Panc1 (cell line): Measurements from ENCODE around the gene PARD3. TPM values are rescaled to one million over a fixed set of nuclear protein-coding genes. Genes with fewer than 3 reads are reported as not detected.

Source experiments
- ATAC-seq: fragments of 200-7000 bp; cut with Tn5 transposase; 2 replicates; pipeline ENCODE4 v1.9.1; 2020; ENCODE audit warnings: mild to moderate bottlenecking, moderate library complexity
- BruUV-seq: library from RNA; stranded (reverse); fragments of 400-500 nt; replicated peaks from 2 replicates; lab custom pipeline; 2021; lab: Mats Ljungman, UMichigan
- CTCF ChIA-PET: fragments of 300-600 bp; sonication (Branson Sonifier 250); formaldehyde crosslinking; loops from one replicate; lab custom pipeline; 2022; ENCODE audit warnings: antibody characterized with exemption; lab: Charles Lee
- POLR2A ChIA-PET: fragments of 300-600 bp; sonication (Branson Sonifier 250); formaldehyde crosslinking; loops from one replicate; lab custom pipeline; 2022; ENCODE audit warnings: antibody characterized with exemption; lab: Charles Lee
- DNase-seq: peaks from one replicate; pipeline ENCODE4 v3.0.0-alpha.2; 2010; ENCODE audit warnings: low read depth, low spot score
- H3K27ac ChIP-seq: 2 replicates; pipeline ENCODE4 v1.5.1; 2011; ENCODE audit warnings: mild to moderate bottlenecking, low read length, inconsistent platforms
- H3K27me3 ChIP-seq: fragments of 200-500 bp; sonication (Bioruptor generic); 2 replicates; pipeline ENCODE4 v1.6.0; 2014; ENCODE audit warnings: low read length, inconsistent platforms; ENCODE audit not compliant: control insufficient read depth, insufficient read depth
- H3K36me3 ChIP-seq: fragments of 200-500 bp; sonication (Bioruptor generic); 2 replicates; pipeline ENCODE4 v1.5.1; 2014; ENCODE audit warnings: inconsistent platforms, mild to moderate bottlenecking, low read length, moderate library complexity; ENCODE audit not compliant: control insufficient read depth, insufficient read depth
- H3K4me1 ChIP-seq: 2 replicates; pipeline ENCODE4 v1.5.1; 2011; ENCODE audit warnings: inconsistent platforms, mild to moderate bottlenecking, low read length, moderate library complexity; ENCODE audit not compliant: control insufficient read depth, insufficient read depth
- H3K4me3 ChIP-seq, 2 experiments: 2 replicates each; pipeline ENCODE4 v1.5.1; 2011 to 2012; ENCODE audit warnings: low read depth in 2 of 2, low read length in 2 of 2, mild to moderate bottlenecking in 2 of 2, inconsistent platforms in 1 of 2, moderate library complexity in 1 of 2
- H3K9me3 ChIP-seq: fragments of 200-500 bp; sonication (Bioruptor generic); 2 replicates; pipeline ENCODE4 v1.5.1; 2014; ENCODE audit warnings: low read depth, mild to moderate bottlenecking, inconsistent platforms, low read length, moderate library complexity; ENCODE audit not compliant: control insufficient read depth, insufficient read depth
- CTCF ChIP-seq: fragments of 450-650 bp; IDR thresholded peaks from 2 replicates; pipeline ENCODE4 v1.5.1; 2017; ENCODE audit warnings: mild to moderate bottlenecking
- POLR2AphosphoS5 ChIP-seq: IDR thresholded peaks from 2 replicates; pipeline ENCODE4 v1.6.1; 2012; ENCODE audit warnings: mild to moderate bottlenecking, low read depth, low read length, moderate library complexity
- REST ChIP-seq, 2 experiments: IDR thresholded peaks; 2 replicates each; pipeline ENCODE4 v1.6.1; 2011 to 2012; ENCODE audit warnings: low read depth in 2 of 2, control low read depth in 1 of 2, low read length in 1 of 2, mild to moderate bottlenecking in 1 of 2, moderate library complexity in 1 of 2; ENCODE audit not compliant: insufficient read depth in 1 of 2
- SIN3A ChIP-seq: IDR thresholded peaks from 2 replicates; pipeline ENCODE4 v1.6.1; 2012; ENCODE audit warnings: low read depth, mild to moderate bottlenecking, low read length, moderate library complexity, borderline replicate concordance; ENCODE audit not compliant: insufficient read depth
- TCF7L2 ChIP-seq: IDR thresholded peaks from 2 replicates; pipeline ENCODE4 v1.6.1; 2011; ENCODE audit warnings: mild to moderate bottlenecking, low read depth, low read length, inconsistent platforms
- in situ Hi-C: cut with HindIII; loops from 2 replicates; pipeline ENCODE4 v1.10.0; 2016; ENCODE audit warnings: low sequenced_read_pairs, low pct_unique_long_range_greater_than_20kb
- intact Hi-C: fragments of 100-400 bp; cut with micrococcal nuclease; formaldehyde crosslinking; loops from one replicate; pipeline ENCODE4 v1.10.0; 2022; ENCODE audit not compliant: unreplicated experiment
- total RNA-seq: library from RNA; stranded (reverse); gene quantifications from one replicate; pipeline ENCODE4 v1.2.1, GENCODE V29; 2021; ENCODE audit not compliant: unreplicated experiment

The PARD3 gene
- total RNA-seq, 1 experiment from 2014 or later: 29.8 TPM

GRCh38 chr10:34587002-34587679 lies 228.0 kb downstream of the PARD3 start:
- ChIA-PET CTCF (no interaction called here), POLR2A (no interaction called here)
- Histone ChIP-seq H3K27ac (no peak overlapping the region), H3K9me3 (no peaks in the 10 kb centered on the region), H3K4me1 (peaks cover 2% of the 10 kb centered on the region; the same call in 1 of the 2 replicates), H3K4me3 (no peak overlapping the region), H3K27me3 (no peaks in the 10 kb centered on the region), H3K36me3 (no peaks in the 10 kb centered on the region)
- TF ChIP-seq SIN3A (no peak), POLR2AphosphoS5 (no peak), CTCF (no peak), REST (IDR thresholded peaks at IDR 0.05; ENCODE audit: insufficient read depth in 1 of 2, low read depth in 2 of 2, low read length in 1 of 2) (no peak), TCF7L2 (no peak)
- ATAC-seq (no peak), DNase-seq (no peak)
- in situ Hi-C loops: no loop called here
- BruUV-seq: no TSS peak
- intact Hi-C loops: no loop called here

- ChIA-PET POLR2A (no interaction called here), CTCF (no interaction called here)
- no peak overlapping the region for H3K4me3 ChIP-seq
- H3K36me3 ChIP-seq: no peaks in the 10 kb centered on the region
- peaks cover 2% of the 10 kb centered on the region; the same call in 1 of the 2 replicates for H3K4me1 ChIP-seq
- no peak for TF ChIP-seq TCF7L2
- no peak for TF ChIP-seq SIN3A
- TF ChIP-seq REST (IDR thresholded peaks at IDR 0.05; ENCODE audit: insufficient read depth in 1 of 2, low read depth in 2 of 2, low read length in 1 of 2): no peak
- H3K9me3 ChIP-seq: no peaks in the 10 kb centered on the region
- intact Hi-C loops (no loop called here), in situ Hi-C loops (no loop called here)
- H3K27me3 ChIP-seq: no peaks in the 10 kb centered on the region
- no TSS peak for BruUV-seq
- H3K27ac ChIP-seq: no peak overlapping the region
- ATAC-seq (no peak), DNase-seq (no peak)
Observed at GRCh38 chr10:34585422-34586112, 229.5 kb downstream of the PARD3 start.
